NCI-H2107 (cell line): ENCODE data around the gene PRDM11.

Experiments used
- DNase-seq: peaks from one replicate; lab custom pipeline; 2025; lab: John Stamatoyannopoulos, UW

PRDM11 gene

GRCh38 chr11:45141631-45142030, 4.8 kb upstream of the PRDM11 start:
- no peak for DNase-seq

GRCh38 chr11:45142241-45143055, 4.0 kb upstream of the PRDM11 start:
- no peak for DNase-seq

DNA sequence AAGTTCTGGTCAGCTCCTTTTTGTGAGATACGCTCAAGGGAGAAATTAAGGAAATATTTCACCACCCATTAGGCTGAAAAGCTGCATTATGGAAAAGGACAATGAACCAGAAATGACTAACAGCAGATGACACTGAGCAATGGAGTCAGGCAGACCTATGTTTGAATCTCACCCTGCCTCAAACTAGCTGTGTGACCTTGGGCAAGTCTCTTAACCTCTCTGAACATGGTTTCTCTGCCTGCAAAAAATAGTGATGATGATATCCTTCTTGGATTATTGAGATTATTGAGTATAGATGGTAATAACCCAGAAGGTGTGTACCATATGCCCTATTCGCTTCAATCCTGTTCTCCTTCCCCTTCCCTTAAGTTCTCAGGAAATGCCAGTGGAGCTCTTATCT, 2.9 kb upstream of the PRDM11 start:
- no peak for DNase-seq

GRCh38 chr11:45144126-45145082, 2.0 kb upstream of the PRDM11 start:
- no peak for DNase-seq

DNA sequence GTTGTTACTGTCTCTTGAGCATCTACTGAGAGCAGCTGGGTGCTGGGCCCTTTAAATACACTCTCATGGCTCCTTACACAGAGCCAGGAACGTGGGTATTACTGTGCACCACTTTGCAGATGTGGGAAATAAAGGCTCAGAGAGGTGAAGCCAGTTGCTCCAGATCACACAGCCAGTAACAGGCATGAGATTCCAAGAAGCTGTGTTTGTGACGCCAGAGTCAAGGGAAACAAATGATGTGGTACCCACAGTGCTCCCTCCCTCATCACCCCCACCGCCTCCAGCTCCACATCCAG, 1.4 kb upstream of the PRDM11 start:
- DNase-seq: no peak

- DNase-seq: no peak
Measured at GRCh38 chr11:45145379-45146071, 914 bp upstream of the PRDM11 start.

DNA sequence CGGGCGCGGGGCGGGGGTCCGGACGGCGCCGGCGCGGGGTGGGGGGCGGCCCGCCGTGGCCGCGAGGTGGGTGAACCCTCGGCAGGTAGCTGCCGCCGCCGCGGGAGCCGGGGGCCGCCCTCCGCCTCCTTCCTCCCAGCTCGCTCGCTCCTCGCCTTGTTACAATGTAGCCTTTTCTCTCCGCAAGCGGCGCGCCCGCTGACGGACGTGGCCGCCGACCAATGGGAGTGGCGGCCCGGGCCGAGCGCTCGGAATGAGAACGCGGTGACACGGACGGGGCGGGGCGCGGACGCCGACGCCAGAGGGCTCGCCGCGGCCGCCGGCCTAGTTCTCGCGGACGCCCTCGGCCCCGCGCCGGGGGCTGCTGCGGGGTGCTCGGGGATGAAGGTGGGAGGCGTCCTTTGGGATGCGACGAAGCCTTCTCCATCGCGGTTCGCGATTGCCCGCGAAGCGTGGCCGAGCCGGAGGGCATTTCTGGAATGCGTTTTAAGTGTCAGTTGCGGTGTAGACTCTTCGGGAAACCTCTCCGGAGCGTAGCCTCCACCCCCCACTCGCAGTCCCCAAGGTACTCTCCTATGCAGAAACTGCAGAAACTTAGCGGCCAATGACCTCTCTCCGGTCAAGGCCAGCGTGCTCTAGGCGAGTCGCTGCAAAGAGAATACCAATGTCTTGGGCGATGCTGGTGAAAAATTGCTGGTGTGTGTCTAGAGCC, 734 bp downstream of the PRDM11 start:
- peak; percentile 93 for DNase-seq

GRCh38 chr11:45147891-45148675, 1.6 kb downstream of the PRDM11 start:
- no peak for DNase-seq

DNA sequence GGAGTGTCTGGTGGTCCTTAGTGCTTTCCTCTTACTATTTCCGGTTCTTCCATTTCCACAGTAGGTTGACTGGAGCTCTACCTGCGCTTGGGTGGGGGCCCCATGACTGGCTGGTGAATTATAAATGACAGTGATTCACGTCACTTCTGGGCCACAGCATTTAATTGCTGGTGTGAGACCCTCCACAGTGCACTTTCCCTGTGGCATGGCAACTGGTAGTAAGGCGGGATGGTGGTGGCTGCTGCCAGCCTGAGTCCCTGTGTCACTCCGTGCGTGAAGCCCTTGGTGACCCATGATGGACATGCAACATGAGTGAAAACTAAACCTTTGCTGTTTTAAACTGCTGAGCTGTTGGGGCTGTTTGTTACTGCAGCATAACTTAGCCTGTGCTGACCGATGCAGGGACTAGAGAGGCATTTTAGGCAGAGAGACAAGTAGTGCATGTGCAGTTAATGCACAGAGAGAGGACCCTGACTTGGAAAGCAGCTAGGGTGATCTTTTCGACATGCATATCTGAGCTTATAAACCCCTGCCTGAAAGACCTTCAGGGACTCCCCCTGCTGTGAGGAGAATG, 3.1 kb downstream of the PRDM11 start:
- DNase-seq: no peak

- DNase-seq: no peak
Measured at GRCh38 chr11:45150301-45150700, 3.9 kb downstream of the PRDM11 start.

DNA sequence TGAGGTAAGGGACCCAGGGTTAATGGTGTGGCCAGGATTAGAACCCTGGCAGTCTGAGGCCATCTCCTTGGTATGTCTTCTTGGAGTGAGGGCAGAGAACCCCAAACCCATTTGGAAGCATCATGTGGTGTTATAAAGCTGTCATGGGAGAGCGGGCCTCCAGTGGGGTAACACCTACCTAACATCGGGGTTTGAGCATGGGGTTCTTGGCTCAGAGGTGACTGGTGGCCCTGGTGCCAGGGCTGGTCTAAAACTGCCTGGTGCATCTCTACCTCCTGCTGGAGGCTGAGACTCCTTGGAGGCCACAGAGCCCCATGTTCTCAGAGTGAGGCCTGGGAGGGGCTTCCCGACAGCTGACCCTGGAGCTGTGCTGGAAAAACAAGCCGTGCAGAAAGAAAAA, 4.5 kb downstream of the PRDM11 start:
- no peak for DNase-seq

DNA sequence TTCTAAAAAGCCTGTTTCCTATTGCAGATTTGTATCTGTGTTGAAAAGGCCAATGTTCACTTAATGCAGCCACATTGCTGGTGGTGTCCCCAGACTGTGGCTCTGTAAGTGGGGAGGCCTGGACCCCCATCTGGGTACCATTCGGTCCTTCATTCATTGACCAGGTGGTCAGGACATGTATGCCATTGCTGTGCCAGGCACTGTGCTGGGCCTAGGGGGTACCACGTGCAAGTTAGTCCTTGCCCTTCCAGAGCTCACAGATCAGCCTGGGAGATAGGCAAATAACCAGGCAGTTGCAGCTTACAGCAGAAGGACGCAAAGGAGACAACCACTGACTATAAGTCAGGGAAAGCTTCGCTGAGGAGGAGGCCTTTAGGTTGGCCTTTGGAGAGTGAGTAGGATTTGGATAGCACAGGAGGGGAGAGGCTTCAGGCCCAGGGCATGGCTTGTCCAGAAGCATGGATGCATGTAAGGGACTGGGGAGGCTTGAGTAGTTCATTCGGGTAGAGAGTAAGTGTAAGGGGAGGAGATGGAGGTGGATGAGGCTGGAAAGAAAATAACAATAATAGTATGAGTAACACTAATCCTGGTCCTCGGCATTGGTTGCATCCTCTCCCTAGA, 5.0 kb downstream of the PRDM11 start:
- DNase-seq: no peak

DNA sequence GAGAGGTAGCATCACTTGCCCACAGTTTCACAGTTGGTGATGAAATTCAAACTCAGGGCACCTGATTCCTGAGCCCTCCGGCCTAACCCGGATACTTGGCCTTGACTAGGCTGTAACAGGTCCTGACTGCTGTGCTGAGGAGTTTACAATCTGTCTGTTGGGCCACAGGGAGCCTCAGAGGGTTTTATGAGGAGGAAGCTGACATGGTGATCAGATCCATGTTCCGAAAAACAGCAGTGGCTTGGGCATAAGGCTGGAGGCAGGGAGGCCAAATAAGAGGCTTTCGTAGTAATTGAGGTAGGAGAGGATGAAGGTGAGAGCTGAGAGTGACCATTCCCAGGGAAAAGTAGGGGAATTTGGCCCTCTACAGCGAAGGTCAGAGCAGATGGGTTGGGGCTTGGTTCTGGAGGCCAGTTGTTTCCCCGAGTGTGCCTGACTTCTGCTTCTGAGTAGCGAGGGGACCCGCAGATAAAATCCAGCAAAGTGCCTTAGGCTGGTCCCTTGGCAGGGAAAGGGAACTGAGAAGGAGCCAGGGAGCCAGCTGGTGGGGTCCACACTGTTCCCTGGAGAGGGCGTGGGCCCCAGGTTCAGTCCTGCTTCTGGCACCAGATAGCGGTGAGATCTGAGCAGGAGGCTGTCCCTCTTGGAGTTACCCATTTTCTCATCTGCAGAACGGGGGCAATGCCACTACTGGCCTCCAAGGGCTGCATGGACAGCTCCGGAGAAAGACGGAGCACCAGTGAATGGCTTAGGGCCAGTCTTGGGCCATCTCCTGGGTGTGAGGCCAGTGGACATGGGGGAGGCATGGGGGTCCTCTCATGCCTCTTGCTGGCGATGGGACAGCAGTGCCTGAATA, 6.5 kb downstream of the PRDM11 start:
- no peak for DNase-seq

- DNase-seq: no peak
Measured at GRCh38 chr11:45154276-45154675, 7.8 kb downstream of the PRDM11 start.

- DNase-seq: no peak
Measured at GRCh38 chr11:45155058-45155551, 8.7 kb downstream of the PRDM11 start.

GRCh38 chr11:45155627-45156180, 9.3 kb downstream of the PRDM11 start:
- no peak for DNase-seq

DNA sequence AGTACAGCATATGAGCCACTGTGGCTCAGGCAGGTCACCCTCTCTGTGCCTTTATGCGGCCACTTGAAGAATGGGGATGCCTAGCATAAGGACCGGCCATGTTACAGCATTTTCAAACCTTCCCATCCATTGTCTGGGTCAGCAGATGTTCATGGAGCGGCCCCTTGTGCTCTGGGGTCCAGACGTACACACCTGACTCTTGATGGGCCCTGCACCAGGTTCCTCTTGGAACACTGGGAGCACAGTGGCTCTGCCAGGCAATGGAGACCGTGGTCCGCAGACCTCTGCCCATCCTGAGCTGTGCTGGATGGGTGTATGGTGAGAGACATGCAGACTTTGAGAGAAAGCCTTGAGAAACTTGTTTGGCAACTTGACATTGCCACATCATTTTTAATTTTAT, 9.8 kb downstream of the PRDM11 start:
- DNase-seq: no peak

DNA sequence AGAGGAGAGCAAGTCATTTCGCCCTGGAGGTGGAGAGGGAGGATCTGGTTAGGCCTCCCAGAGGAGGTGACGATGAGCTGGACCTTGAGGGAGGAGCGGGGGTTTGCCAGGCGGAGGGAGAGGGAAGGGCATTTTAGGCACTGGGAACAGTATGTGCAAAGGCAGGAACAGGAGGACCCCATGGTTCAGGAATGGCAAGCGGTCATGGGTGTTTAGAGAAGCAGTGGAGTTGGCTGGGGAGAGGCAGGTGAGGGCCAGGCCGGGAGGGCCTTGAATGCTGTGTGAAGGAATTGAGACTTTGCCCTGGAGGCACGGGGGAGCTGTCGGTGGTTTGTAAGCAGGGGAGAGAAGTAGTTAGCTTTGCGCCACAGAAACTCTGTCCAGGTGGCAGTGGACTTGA, 10.3 kb downstream of the PRDM11 start:
- no peak for DNase-seq
